Smooth muscle cell (in vitro differentiated cells): Measurements from ENCODE around the gene GABRR2. TPM values are rescaled to one million over a fixed set of nuclear protein-coding genes. Genes with fewer than 3 reads are reported as not detected.

Source experiments
- DNase-seq: peaks from one replicate; lab custom pipeline; 2025; ENCODE audit not compliant: unreplicated experiment; lab: John Stamatoyannopoulos, UW
- H2AFZ ChIP-seq: fragments of 200-600 bp; sonication (generic); 2 replicates; pipeline ENCODE4 v1.6.0; 2016; ENCODE audit warnings: antibody characterized with exemption, low read depth, mild to moderate bottlenecking
- H3F3A ChIP-seq: fragments of 200-600 bp; sonication (generic); 2 replicates; pipeline ENCODE4 v1.6.0; 2017; ENCODE audit warnings: antibody characterized with exemption, low read depth
- H3K27ac ChIP-seq: fragments of 200-600 bp; sonication (generic); 2 replicates; pipeline ENCODE4 v1.5.1; 2016; ENCODE audit warnings: low read depth, mild to moderate bottlenecking
- H3K27me3 ChIP-seq: fragments of 200-600 bp; sonication (generic); 2 replicates; pipeline ENCODE4 v1.6.1; 2016; ENCODE audit warnings: low read depth, mild to moderate bottlenecking
- H3K36me3 ChIP-seq: fragments of 200-600 bp; sonication (generic); 2 replicates; pipeline ENCODE4 v1.5.1; 2016; ENCODE audit warnings: low read depth
- H3K4me1 ChIP-seq: fragments of 200-600 bp; sonication (generic); 2 replicates; pipeline ENCODE4 v1.5.1; 2016; ENCODE audit warnings: low read depth
- H3K4me2 ChIP-seq: fragments of 200-600 bp; sonication (generic); 2 replicates; pipeline ENCODE4 v1.6.0; 2016; ENCODE audit warnings: mild to moderate bottlenecking
- H3K4me3 ChIP-seq: fragments of 200-600 bp; sonication (generic); 2 replicates; pipeline ENCODE4 v1.5.1; 2016; ENCODE audit warnings: mild to moderate bottlenecking
- H3K79me2 ChIP-seq: fragments of 200-600 bp; sonication (generic); 2 replicates; pipeline ENCODE4 v1.6.0; 2016; ENCODE audit warnings: low read depth, mild to moderate bottlenecking
- H3K9ac ChIP-seq: fragments of 200-600 bp; sonication (generic); 2 replicates; pipeline ENCODE4 v1.6.0; 2016; ENCODE audit warnings: low read depth
- H3K9me3 ChIP-seq: fragments of 200-600 bp; sonication (generic); replicated peaks from 2 replicates; pipeline ENCODE4 v1.5.1; 2016; ENCODE audit warnings: low read depth
- H4K20me1 ChIP-seq: fragments of 200-600 bp; sonication (generic); 2 replicates; pipeline ENCODE4 v1.6.0; 2016; ENCODE audit warnings: low read depth
- WGBS: methylation state at CpG from one replicate; pipeline ENCODE4 v1.1.7; 2016; ENCODE audit warnings: low lambda C conversion rate; 5-methylcytosine and 5-hydroxymethylcytosine counted together
- polyA plus RNA-seq: library from polyadenylated mRNA; unstranded; fragments of >200 nt; fragmentation: Nextera tagmentation; extraction: Ambion mirVana; gene quantifications from 2 replicates; pipeline ENCODE4 v1.2.1, GENCODE V29; 2016
- total RNA-seq: library from RNA; depleted of rRNA; stranded (reverse); fragments of >200 nt; gene quantifications from 2 replicates; pipeline ENCODE4 v1.2.3, GENCODE V29; 2014
- TF ChIP-seq, protein P1 (sequence below): fragments of 200-600 bp; sonication (generic); IDR thresholded peaks from 2 replicates; pipeline ENCODE4 v1.5.1; 2017; ENCODE audit warnings: borderline replicate concordance, mild to moderate bottlenecking, antibody characterized with exemption; ENCODE audit not compliant: insufficient read depth, poor library complexity, severe bottlenecking

Gene GABRR2
- total and polyA plus RNA-seq, 2 experiments from 2014 or later: 0.24 to 3.2 TPM

GRCh38 chr6:89302195-89302770 lies 12.8 kb downstream of the GABRR2 start:
- Histone ChIP-seq H3K36me3 (no peaks in the 10 kb centered on the region), H4K20me1 (no peaks in the 10 kb centered on the region), H3K27ac (no peak overlapping the region), H3K4me3 (no peak overlapping the region), H3K79me2 (no peaks in the 10 kb centered on the region), H3K9me3 (no peaks in the 10 kb centered on the region), H3K9ac (no peak overlapping the region), H3F3A (no peaks in the 10 kb centered on the region), H3K27me3 (peaks cover 27% of the 10 kb centered on the region), H3K4me1 (peaks cover 8% of the 10 kb centered on the region), H3K4me2 (no peak overlapping the region), H2AFZ (no peak overlapping the region)
- DNase-seq: no peak
- 91% methylated on average over 22 of the region's 22 CpGs for WGBS
- TF ChIP-seq, protein P1, sequence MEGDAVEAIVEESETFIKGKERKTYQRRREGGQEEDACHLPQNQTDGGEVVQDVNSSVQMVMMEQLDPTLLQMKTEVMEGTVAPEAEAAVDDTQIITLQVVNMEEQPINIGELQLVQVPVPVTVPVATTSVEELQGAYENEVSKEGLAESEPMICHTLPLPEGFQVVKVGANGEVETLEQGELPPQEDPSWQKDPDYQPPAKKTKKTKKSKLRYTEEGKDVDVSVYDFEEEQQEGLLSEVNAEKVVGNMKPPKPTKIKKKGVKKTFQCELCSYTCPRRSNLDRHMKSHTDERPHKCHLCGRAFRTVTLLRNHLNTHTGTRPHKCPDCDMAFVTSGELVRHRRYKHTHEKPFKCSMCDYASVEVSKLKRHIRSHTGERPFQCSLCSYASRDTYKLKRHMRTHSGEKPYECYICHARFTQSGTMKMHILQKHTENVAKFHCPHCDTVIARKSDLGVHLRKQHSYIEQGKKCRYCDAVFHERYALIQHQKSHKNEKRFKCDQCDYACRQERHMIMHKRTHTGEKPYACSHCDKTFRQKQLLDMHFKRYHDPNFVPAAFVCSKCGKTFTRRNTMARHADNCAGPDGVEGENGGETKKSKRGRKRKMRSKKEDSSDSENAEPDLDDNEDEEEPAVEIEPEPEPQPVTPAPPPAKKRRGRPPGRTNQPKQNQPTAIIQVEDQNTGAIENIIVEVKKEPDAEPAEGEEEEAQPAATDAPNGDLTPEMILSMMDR: no peak

GRCh38 chr6:89301586-89302194 lies 13.4 kb downstream of the GABRR2 start:
- WGBS: 93% methylated on average over 25 of the region's 25 CpGs

GRCh38 chr6:89299466-89299850 lies 15.6 kb downstream of the GABRR2 start:
- Histone ChIP-seq H3K27ac (no peak overlapping the region), H3K36me3 (no peaks in the 10 kb centered on the region), H3K4me2 (no peak overlapping the region), H3K4me3 (no peak overlapping the region), H3F3A (no peaks in the 10 kb centered on the region), H3K27me3 (peaks cover 12% of the 10 kb centered on the region), H2AFZ (no peak overlapping the region), H3K9ac (no peak overlapping the region), H3K79me2 (no peaks in the 10 kb centered on the region), H4K20me1 (no peaks in the 10 kb centered on the region), H3K4me1 (peaks cover 8% of the 10 kb centered on the region), H3K9me3 (no peaks in the 10 kb centered on the region)
- no peak for DNase-seq
- 79% methylated on average over 7 of the region's 7 CpGs for WGBS
- TF ChIP-seq, protein P1: no peak

More at GRCh38 chr6:89301586-89302194, 13.4 kb downstream of the GABRR2 start:
- Histone ChIP-seq H3K4me3 (no peak overlapping the region), H3K36me3 (no peaks in the 10 kb centered on the region), H4K20me1 (no peaks in the 10 kb centered on the region), H3K4me2 (no peak overlapping the region), H3F3A (no peaks in the 10 kb centered on the region), H3K27me3 (peaks cover 25% of the 10 kb centered on the region), H3K9ac (no peak overlapping the region), H2AFZ (no peak overlapping the region), H3K9me3 (no peaks in the 10 kb centered on the region), H3K27ac (no peak overlapping the region), H3K79me2 (no peaks in the 10 kb centered on the region), H3K4me1 (peaks cover 8% of the 10 kb centered on the region)
- TF ChIP-seq, protein P1: no peak
- DNase-seq: no peak
